Stimulated activated CD4-positive, alpha-beta T cell treated with anti-CD3 and anti-CD28 coated beads, Interleukin-12 subunit alpha, Interleukin-12 subunit beta, amount 100 ng/mL, for 48 hours (primary cell): ENCODE results near the gene FLII.

Experiments used
- DNase-seq, 3 donors: peaks; one replicate each; pipeline ENCODE4 v3.0.0-alpha.2; 2020; ENCODE audit warnings: low read depth in 2 of 3, low spot score in 1 of 3

Gene FLII

GRCh38 chr17:18260332-18261145 lies 2.0 kb upstream of the FLII start, which contains the start of gene MIEF2:
Gene MIEF2 (plus strand): TSS chr17:18260662. CDS start chr17:18262721, 2,059 bp downstream.
- peak; percentile 85 to 92 (median 89) for DNase-seq

- DNase-seq = no peak
Measured at GRCh38 chr17:18259621-18260331, 1.2 kb upstream of the FLII start.

GRCh38 chr17:18257982-18258355 lies 569 bp downstream of the FLII start:
- DNase-seq = peak; percentile 21 to 47 (median 25)

GRCh38 chr17:18257268-18257981 lies 1.1 kb downstream of the FLII start:
- peak in 1 of 3 donors; percentile 30 for DNase-seq

GRCh38 chr17:18256776-18257175 lies 1.8 kb downstream of the FLII start:
- no peak for DNase-seq

GRCh38 chr17:18256351-18256750 lies 2.2 kb downstream of the FLII start:
- DNase-seq = no peak

- DNase-seq = no peak
Measured at GRCh38 chr17:18254888-18255649, 3.5 kb downstream of the FLII start.

GRCh38 chr17:18253947-18254821 lies 4.4 kb downstream of the FLII start:
- DNase-seq = no peak

GRCh38 chr17:18253187-18253884 lies 5.2 kb downstream of the FLII start:
- no peak for DNase-seq

GRCh38 chr17:18252160-18252559 lies 6.4 kb downstream of the FLII start:
- DNase-seq = no peak

GRCh38 chr17:18251204-18251603 lies 7.3 kb downstream of the FLII start:
- DNase-seq = no peak

- no peak for DNase-seq
Measured at GRCh38 chr17:18250708-18251107, 7.8 kb downstream of the FLII start.

- no peak for DNase-seq
Measured at GRCh38 chr17:18250259-18250658, 8.3 kb downstream of the FLII start.

- DNase-seq = no peak
Measured at GRCh38 chr17:18248811-18249210, 9.7 kb downstream of the FLII start.

GRCh38 chr17:18248300-18248731 lies 10.2 kb downstream of the FLII start:
- DNase-seq = peak in 2 of 3 donors; percentile 42 to 68

- no peak for DNase-seq
Measured at GRCh38 chr17:18247613-18248001, 10.9 kb downstream of the FLII start.

GRCh38 chr17:18246880-18247612 lies 11.5 kb downstream of the FLII start:
- DNase-seq = peak in 2 of 3 donors; percentile 39 to 45

GRCh38 chr17:18246109-18246725 lies 12.3 kb downstream of the FLII start:
- DNase-seq = no peak
